Gastrocnemius medialis (tissue), 4 donors: ENCODE measurements around the gene MYRIP.

ENCODE experiments used
- POLR2A ChIP-seq, 2 donors: fragments of 450-650 bp; IDR thresholded peaks; one replicate each; pipeline ENCODE4 v1.6.1; 2017; ENCODE audit warnings: antibody characterized with exemption in 2 of 2, mild to moderate bottlenecking in 2 of 2, moderate library complexity in 2 of 2
- TF ChIP-seq, protein P1 (sequence below), 5 experiments: fragments of 450-650 bp in 3 of 5; fragments of 200-600 bp in 2 of 5; sonication (generic) in 2 of 5; IDR thresholded peaks in 4 of 5; conservative IDR thresholded peaks in 1 of 5; 1 replicate in 4 of 5; 2 replicates in 1 of 5; pipeline ENCODE4 v1.5.1; 2016 to 2019; ENCODE audit warnings: antibody characterized with exemption in 5 of 5, mild to moderate bottlenecking in 3 of 5, moderate library complexity in 3 of 5

- TF ChIP-seq POLR2A (IDR thresholded peaks at IDR 0.05), result no peak
- TF ChIP-seq, protein P1, sequence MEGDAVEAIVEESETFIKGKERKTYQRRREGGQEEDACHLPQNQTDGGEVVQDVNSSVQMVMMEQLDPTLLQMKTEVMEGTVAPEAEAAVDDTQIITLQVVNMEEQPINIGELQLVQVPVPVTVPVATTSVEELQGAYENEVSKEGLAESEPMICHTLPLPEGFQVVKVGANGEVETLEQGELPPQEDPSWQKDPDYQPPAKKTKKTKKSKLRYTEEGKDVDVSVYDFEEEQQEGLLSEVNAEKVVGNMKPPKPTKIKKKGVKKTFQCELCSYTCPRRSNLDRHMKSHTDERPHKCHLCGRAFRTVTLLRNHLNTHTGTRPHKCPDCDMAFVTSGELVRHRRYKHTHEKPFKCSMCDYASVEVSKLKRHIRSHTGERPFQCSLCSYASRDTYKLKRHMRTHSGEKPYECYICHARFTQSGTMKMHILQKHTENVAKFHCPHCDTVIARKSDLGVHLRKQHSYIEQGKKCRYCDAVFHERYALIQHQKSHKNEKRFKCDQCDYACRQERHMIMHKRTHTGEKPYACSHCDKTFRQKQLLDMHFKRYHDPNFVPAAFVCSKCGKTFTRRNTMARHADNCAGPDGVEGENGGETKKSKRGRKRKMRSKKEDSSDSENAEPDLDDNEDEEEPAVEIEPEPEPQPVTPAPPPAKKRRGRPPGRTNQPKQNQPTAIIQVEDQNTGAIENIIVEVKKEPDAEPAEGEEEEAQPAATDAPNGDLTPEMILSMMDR (IDR thresholded peaks at IDR 0.05 in 4 of 5, conservative IDR thresholded peaks at IDR 0.05 in 1 of 5), result no peak
These were observed 124.7 kb downstream of the MYRIP start for GRCh38 chr3:39933986-39934693.
